Testis (tissue), 2 donors: Measurements from ENCODE around the gene SPSB1.

Experiments
- CTCF ChIP-seq, 3 experiments: fragments of 450-650 bp in 2 of 3; fragments of 200-600 bp in 1 of 3; sonication (generic) in 1 of 3; IDR thresholded peaks; one replicate each; pipeline ENCODE4 v1.5.1; 2016 to 2019; ENCODE audit warnings: antibody characterized with exemption in 3 of 3, mild to moderate bottlenecking in 2 of 3, moderate library complexity in 1 of 3
- POLR2A ChIP-seq: fragments of 450-650 bp; IDR thresholded peaks from one replicate; pipeline ENCODE4 v1.6.1; 2017; ENCODE audit warnings: antibody characterized with exemption, mild to moderate bottlenecking, moderate library complexity

GRCh38 chr1:9303916-9304315 lies 11.2 kb downstream of the SPSB1 start:
- no peak for TF ChIP-seq CTCF (IDR thresholded peaks at IDR 0.05)
- TF ChIP-seq POLR2A: no peak
